NCI-H526 treated with DMSO at 0.1 percent for 48 hours (cell line): ENCODE measurements around the gene ULK4.
"Not testable (repeated sequence)": the region's sequence is repeated elsewhere in the genome, so short reads cannot be mapped to it uniquely, and the experiment has no call there.

Source experiments
- DNase-seq: peaks from one replicate; lab custom pipeline; 2025; lab: John Stamatoyannopoulos, UW

Gene ULK4

GRCh38 chr3:41872157-41872556, 89.7 kb downstream of the ULK4 start:
- DNase-seq: no peak

- DNase-seq: no peak
These were observed 94.4 kb downstream of the ULK4 start for GRCh38 chr3:41867533-41867932.

- DNase-seq: no peak
These were observed 95.6 kb downstream of the ULK4 start for GRCh38 chr3:41866298-41866697.

- DNase-seq: no peak
These were observed 98.9 kb downstream of the ULK4 start for GRCh38 chr3:41863024-41863423.

GRCh38 chr3:41860489-41860888, 101.4 kb downstream of the ULK4 start:
- not testable (repeated sequence) for DNase-seq

- DNase-seq: no peak
These were observed 106.9 kb downstream of the ULK4 start for GRCh38 chr3:41854956-41855355.

GRCh38 chr3:41853540-41854196, 108.2 kb downstream of the ULK4 start:
- no peak for DNase-seq

- no peak for DNase-seq
These were observed 112.9 kb downstream of the ULK4 start for GRCh38 chr3:41848753-41849574.

GRCh38 chr3:41847679-41848078, 114.2 kb downstream of the ULK4 start:
- DNase-seq: no peak

GRCh38 chr3:41846850-41847249, 115.1 kb downstream of the ULK4 start:
- DNase-seq: no peak

- no peak for DNase-seq
These were observed 116.1 kb downstream of the ULK4 start for GRCh38 chr3:41845826-41846225.

- not testable (repeated sequence) for DNase-seq
These were observed 117.6 kb downstream of the ULK4 start for GRCh38 chr3:41844256-41844655.

- DNase-seq: not testable (repeated sequence)
These were observed 120.8 kb downstream of the ULK4 start for GRCh38 chr3:41840936-41841668.

GRCh38 chr3:41836360-41837134, 125.4 kb downstream of the ULK4 start:
- no peak for DNase-seq

GRCh38 chr3:41833628-41834027, 128.3 kb downstream of the ULK4 start:
- no peak for DNase-seq

GRCh38 chr3:41819236-41819635, 142.7 kb downstream of the ULK4 start:
- DNase-seq: no peak

- DNase-seq: no peak
These were observed 153.3 kb downstream of the ULK4 start for GRCh38 chr3:41808618-41809017.

- DNase-seq: no peak
These were observed 153.8 kb downstream of the ULK4 start for GRCh38 chr3:41808152-41808551.

- DNase-seq: no peak
These were observed 166.9 kb downstream of the ULK4 start for GRCh38 chr3:41794748-41795589.

- no peak for DNase-seq
These were observed 169.1 kb downstream of the ULK4 start for GRCh38 chr3:41792806-41793205.

GRCh38 chr3:41769106-41769505, 192.8 kb downstream of the ULK4 start:
- DNase-seq: no peak
